ENCODE data around the gene SPTBN4. TPM values are rescaled to one million over a fixed set of nuclear protein-coding genes. Genes with fewer than 3 reads are reported as not detected.

The SPTBN4 gene
- total and polyA plus RNA-seq, 10 of the 15 experiments (the other 5 are each of a cell fraction or from before 2014, with no cell fraction given): 0.04 to 1.1 (median 0.34) TPM; not detected in 1

DNA sequence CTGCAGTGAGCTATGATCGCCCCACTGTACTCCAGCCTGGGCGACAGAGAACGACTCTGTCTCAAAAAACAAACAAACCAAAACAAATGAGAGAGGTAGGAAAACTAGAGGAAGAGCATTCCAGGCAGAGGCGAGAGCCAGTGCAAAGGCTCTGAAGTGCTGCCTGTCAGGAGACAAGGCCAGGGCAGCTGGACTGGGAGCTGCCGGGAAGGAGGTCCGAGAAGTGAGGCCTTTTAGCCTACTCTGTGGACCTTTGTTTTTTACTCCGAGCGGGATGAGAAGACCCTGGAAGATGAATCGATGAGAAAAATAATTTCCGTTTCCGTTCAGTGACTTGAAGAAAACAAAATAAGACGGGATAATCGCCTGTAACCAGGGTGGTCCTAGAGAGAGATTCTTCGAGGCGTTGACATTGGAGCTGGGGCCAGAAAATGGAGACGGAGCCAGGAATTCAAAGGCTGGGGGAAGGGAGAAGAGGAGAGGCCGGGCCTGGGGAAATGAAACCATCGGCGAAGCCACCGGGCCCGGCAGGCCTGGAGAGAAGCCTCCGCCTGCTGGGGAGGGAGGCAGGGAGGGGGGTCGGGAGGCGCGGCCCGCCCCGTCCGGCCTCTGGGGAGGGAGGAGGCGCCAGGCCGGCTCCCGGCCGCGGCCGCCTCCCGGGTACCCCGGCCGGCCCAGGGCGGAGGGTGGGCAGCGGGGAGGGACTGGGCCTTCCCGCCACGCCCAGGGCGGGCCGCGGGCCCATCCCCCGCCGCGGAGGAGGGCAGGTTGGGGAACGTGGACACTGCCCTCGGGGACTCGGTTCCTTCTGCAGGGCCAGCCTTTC, 33.2 kb upstream of the SPTBN4 start (continued):
- TF ChIP-seq, protein P1, sequence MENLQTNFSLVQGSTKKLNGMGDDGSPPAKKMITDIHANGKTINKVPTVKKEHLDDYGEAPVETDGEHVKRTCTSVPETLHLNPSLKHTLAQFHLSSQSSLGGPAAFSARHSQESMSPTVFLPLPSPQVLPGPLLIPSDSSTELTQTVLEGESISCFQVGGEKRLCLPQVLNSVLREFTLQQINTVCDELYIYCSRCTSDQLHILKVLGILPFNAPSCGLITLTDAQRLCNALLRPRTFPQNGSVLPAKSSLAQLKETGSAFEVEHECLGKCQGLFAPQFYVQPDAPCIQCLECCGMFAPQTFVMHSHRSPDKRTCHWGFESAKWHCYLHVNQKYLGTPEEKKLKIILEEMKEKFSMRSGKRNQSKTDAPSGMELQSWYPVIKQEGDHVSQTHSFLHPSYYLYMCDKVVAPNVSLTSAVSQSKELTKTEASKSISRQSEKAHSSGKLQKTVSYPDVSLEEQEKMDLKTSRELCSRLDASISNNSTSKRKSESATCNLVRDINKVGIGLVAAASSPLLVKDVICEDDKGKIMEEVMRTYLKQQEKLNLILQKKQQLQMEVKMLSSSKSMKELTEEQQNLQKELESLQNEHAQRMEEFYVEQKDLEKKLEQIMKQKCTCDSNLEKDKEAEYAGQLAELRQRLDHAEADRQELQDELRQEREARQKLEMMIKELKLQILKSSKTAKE (IDR thresholded peaks at IDR 0.05; ENCODE audit: low read depth, poor library complexity, severe bottlenecking): no peak
- no peak for TF ChIP-seq STAT1 (conservative IDR thresholded peaks at IDR 0.05)
- TF ChIP-seq, protein P2, sequence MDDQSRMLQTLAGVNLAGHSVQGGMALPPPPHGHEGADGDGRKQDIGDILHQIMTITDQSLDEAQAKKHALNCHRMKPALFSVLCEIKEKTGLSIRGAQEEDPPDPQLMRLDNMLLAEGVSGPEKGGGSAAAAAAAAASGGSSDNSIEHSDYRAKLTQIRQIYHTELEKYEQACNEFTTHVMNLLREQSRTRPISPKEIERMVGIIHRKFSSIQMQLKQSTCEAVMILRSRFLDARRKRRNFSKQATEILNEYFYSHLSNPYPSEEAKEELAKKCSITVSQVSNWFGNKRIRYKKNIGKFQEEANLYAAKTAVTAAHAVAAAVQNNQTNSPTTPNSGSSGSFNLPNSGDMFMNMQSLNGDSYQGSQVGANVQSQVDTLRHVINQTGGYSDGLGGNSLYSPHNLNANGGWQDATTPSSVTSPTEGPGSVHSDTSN (IDR thresholded peaks at IDR 0.05; ENCODE audit: insufficient replicate concordance, low read depth, low read length): no peak
- TF ChIP-seq, protein P3, sequence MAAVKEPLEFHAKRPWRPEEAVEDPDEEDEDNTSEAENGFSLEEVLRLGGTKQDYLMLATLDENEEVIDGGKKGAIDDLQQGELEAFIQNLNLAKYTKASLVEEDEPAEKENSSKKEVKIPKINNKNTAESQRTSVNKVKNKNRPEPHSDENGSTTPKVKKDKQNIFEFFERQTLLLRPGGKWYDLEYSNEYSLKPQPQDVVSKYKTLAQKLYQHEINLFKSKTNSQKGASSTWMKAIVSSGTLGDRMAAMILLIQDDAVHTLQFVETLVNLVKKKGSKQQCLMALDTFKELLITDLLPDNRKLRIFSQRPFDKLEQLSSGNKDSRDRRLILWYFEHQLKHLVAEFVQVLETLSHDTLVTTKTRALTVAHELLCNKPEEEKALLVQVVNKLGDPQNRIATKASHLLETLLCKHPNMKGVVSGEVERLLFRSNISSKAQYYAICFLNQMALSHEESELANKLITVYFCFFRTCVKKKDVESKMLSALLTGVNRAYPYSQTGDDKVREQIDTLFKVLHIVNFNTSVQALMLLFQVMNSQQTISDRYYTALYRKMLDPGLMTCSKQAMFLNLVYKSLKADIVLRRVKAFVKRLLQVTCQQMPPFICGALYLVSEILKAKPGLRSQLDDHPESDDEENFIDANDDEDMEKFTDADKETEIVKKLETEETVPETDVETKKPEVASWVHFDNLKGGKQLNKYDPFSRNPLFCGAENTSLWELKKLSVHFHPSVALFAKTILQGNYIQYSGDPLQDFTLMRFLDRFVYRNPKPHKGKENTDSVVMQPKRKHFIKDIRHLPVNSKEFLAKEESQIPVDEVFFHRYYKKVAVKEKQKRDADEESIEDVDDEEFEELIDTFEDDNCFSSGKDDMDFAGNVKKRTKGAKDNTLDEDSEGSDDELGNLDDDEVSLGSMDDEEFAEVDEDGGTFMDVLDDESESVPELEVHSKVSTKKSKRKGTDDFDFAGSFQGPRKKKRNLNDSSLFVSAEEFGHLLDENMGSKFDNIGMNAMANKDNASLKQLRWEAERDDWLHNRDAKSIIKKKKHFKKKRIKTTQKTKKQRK (IDR thresholded peaks at IDR 0.05; ENCODE audit: low read depth, low read length): no peak
- no peak for TF ChIP-seq CBX5 (IDR thresholded peaks at IDR 0.05; ENCODE audit: low read depth)
- no peak for TF ChIP-seq ZNF384 (IDR thresholded peaks at IDR 0.05; ENCODE audit: borderline replicate concordance, low read depth, low read length)
- TF ChIP-seq IRF4 (IDR thresholded peaks at IDR 0.05; ENCODE audit: low read depth, low read length): no peak
- 0 out of 3 replicates have a peak, but pooled peaks have one; percentile 22 for TF ChIP-seq POU2F2 (IDR thresholded peaks at IDR 0.05; ENCODE audit: borderline replicate concordance, low read depth, low read length)
- peak; percentile 78; the same call in 1 of the 2 replicates for TF ChIP-seq YY1 (IDR thresholded peaks at IDR 0.05; ENCODE audit: low read depth, low read length)
- no peak for TF ChIP-seq NFYB (IDR thresholded peaks at IDR 0.05; ENCODE audit: insufficient read depth, low read depth, low read length)
- TF ChIP-seq, protein P4, sequence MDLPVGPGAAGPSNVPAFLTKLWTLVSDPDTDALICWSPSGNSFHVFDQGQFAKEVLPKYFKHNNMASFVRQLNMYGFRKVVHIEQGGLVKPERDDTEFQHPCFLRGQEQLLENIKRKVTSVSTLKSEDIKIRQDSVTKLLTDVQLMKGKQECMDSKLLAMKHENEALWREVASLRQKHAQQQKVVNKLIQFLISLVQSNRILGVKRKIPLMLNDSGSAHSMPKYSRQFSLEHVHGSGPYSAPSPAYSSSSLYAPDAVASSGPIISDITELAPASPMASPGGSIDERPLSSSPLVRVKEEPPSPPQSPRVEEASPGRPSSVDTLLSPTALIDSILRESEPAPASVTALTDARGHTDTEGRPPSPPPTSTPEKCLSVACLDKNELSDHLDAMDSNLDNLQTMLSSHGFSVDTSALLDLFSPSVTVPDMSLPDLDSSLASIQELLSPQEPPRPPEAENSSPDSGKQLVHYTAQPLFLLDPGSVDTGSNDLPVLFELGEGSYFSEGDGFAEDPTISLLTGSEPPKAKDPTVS (IDR thresholded peaks at IDR 0.05; ENCODE audit: low read depth, low read length): no peak
- TF ChIP-seq ZNF217 (IDR thresholded peaks at IDR 0.05): no peak
- TF ChIP-seq, protein P5, sequence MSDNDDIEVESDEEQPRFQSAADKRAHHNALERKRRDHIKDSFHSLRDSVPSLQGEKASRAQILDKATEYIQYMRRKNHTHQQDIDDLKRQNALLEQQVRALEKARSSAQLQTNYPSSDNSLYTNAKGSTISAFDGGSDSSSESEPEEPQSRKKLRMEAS (IDR thresholded peaks at IDR 0.05; ENCODE audit: low read depth, low read length): no peak
- TF ChIP-seq SUZ12 (IDR thresholded peaks at IDR 0.05; ENCODE audit: unreplicated experiment): no peak
- TF ChIP-seq, protein P6, sequence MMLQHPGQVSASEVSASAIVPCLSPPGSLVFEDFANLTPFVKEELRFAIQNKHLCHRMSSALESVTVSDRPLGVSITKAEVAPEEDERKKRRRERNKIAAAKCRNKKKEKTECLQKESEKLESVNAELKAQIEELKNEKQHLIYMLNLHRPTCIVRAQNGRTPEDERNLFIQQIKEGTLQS (IDR thresholded peaks at IDR 0.05; ENCODE audit: borderline replicate concordance, extremely low read depth, low read depth, low read length): no peak
- TF ChIP-seq PML (IDR thresholded peaks at IDR 0.05; ENCODE audit: low read length): 0 out of 2 replicates have a peak, but pooled peaks have one; percentile 31
- no peak for TF ChIP-seq POLR2A (IDR thresholded peaks at IDR 0.05; ENCODE audit: low read depth, low read length)
- no peak for TF ChIP-seq RCOR1 (conservative IDR thresholded peaks at IDR 0.05; ENCODE audit: low read depth, low read length)
- TF ChIP-seq JUNB (IDR thresholded peaks at IDR 0.05): no peak
- TF ChIP-seq NFXL1 (IDR thresholded peaks at IDR 0.05; ENCODE audit: borderline replicate concordance): no peak
